H1 (cell line): ENCODE measurements around the gene RICTOR. TPM values are rescaled to one million over a fixed set of nuclear protein-coding genes. Genes with fewer than 3 reads are reported as not detected.

Source experiments
- ATF2 ChIP-seq: IDR thresholded peaks from 2 replicates; pipeline ENCODE4 v1.6.1; 2012; ENCODE audit warnings: low read length, inconsistent platforms
- TAF7 ChIP-seq: optimal IDR thresholded peaks from 2 replicates; pipeline ENCODE3; 2011; ENCODE audit warnings: low read depth, mild to moderate bottlenecking, inconsistent platforms, low read length, moderate library complexity, borderline replicate concordance
- polyA plus RNA-seq, 7 experiments: library from polyadenylated mRNA; depleted of rRNA in 3 of 7; stranded (reverse) in 5 of 7; unstranded in 2 of 7; fragments of >200 nt in 5 of 7; fragments of 200-250 nt in 2 of 7; gene quantifications; 1 replicate in 5 of 7; 2 replicates in 1 of 7; 4 replicates in 1 of 7; pipeline versions ENCODE4 v1.2.1 to v1.2.3, GENCODE V29; 2011 to 2013; ENCODE audit warnings: missing spikeins in 2 of 7, mixed read lengths in 2 of 7
- total RNA-seq: library from RNA; stranded (reverse); fragmentation: NEBNext Ultra II Directional; extraction: Animal tissue kit (Norgen Biotek cat#: 25700); gene quantifications from 2 replicates; pipeline ENCODE4 v1.2.1, GENCODE V29; 2021

The RICTOR gene
- total and polyA plus RNA-seq, 2 of the 8 experiments (the other 6 are each of a cell fraction or from before 2014, with no cell fraction given), result 4.3 to 26.6 TPM

- TF ChIP-seq TAF7 (no peak), ATF2 (no peak)
These were observed 26.7 kb upstream of the RICTOR start (continued) for GRCh38 chr5:39100851-39101396.
